Measurements from ENCODE around the gene CELSR1.

DNA sequence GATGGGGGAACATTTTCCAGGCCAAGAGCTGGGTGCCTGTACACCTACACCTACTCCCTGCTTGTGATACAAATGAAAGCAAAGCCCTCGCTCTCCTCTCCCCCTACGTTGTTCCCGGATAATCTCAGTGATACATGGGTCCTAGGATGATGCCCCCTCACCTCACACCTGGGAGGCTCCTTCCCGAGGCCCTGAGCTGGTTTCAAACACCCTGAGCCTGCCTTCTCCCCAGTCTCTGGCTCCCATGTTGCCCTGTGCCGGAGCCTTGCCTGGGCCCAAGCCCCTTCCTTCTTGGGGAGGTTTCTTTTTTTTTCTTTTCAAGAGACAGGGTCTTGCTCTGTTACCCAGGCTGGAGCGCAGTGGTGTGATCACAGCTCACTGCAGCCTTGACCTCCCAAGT lies 178.7 kb downstream of the CELSR1 start:
- TF ChIP-seq CTCF (IDR thresholded peaks at IDR 0.05): no peak
- no peak for TF ChIP-seq EP300 (IDR thresholded peaks at IDR 0.05)
- TF ChIP-seq POLR2A (IDR thresholded peaks at IDR 0.05): no peak

Measured in ovary (tissue), 3 donors.